Ishikawa (cell line): ENCODE results near the gene WWOX.
A peak's percentile ranks its signal among the peaks of the same experiment; 100 is the strongest.

Experiments used
- CEBPB ChIP-seq: IDR thresholded peaks from 2 replicates; pipeline ENCODE4 v1.6.1; 2012
- CREB1 ChIP-seq: IDR thresholded peaks from 2 replicates; pipeline ENCODE4 v1.6.1; 2012; ENCODE audit warnings: low read depth
- EGR1 ChIP-seq: IDR thresholded peaks from 2 replicates; pipeline ENCODE4 v1.6.1; 2012
- EP300 ChIP-seq: IDR thresholded peaks from 2 replicates; pipeline ENCODE4 v1.6.1; 2012; ENCODE audit warnings: borderline replicate concordance
- FOXM1 ChIP-seq: IDR thresholded peaks from 2 replicates; pipeline ENCODE4 v1.6.1; 2012; ENCODE audit warnings: low read depth, borderline replicate concordance
- NFIC ChIP-seq: IDR thresholded peaks from 2 replicates; pipeline ENCODE4 v1.6.1; 2012
- RAD21 ChIP-seq: IDR thresholded peaks from 2 replicates; pipeline ENCODE4 v1.6.1; 2012; ENCODE audit warnings: low read depth
- TAF1 ChIP-seq: IDR thresholded peaks from 2 replicates; pipeline ENCODE4 v1.6.1; 2012; ENCODE audit warnings: low read depth, mild to moderate bottlenecking
- TCF12 ChIP-seq: IDR thresholded peaks from 2 replicates; pipeline ENCODE4 v1.6.1; 2012; ENCODE audit warnings: low read depth
- TEAD4 ChIP-seq: IDR thresholded peaks from 2 replicates; pipeline ENCODE4 v1.6.1; 2012
- YY1 ChIP-seq: IDR thresholded peaks from 2 replicates; pipeline ENCODE4 v1.6.1; 2012; ENCODE audit warnings: low read depth
- ZBTB7A ChIP-seq: IDR thresholded peaks from 2 replicates; pipeline ENCODE4 v1.6.1; 2012; ENCODE audit warnings: low read depth
- TF ChIP-seq, protein P1 (sequence below): IDR thresholded peaks from 2 replicates; pipeline ENCODE4 v1.6.1; 2012
- TF ChIP-seq, protein P2 (sequence below): IDR thresholded peaks from 2 replicates; pipeline ENCODE4 v1.6.1; 2012; ENCODE audit warnings: low read depth, mild to moderate bottlenecking
- TF ChIP-seq, protein P3 (sequence below): IDR thresholded peaks from 2 replicates; pipeline ENCODE4 v1.6.1; 2012

WWOX gene

DNA sequence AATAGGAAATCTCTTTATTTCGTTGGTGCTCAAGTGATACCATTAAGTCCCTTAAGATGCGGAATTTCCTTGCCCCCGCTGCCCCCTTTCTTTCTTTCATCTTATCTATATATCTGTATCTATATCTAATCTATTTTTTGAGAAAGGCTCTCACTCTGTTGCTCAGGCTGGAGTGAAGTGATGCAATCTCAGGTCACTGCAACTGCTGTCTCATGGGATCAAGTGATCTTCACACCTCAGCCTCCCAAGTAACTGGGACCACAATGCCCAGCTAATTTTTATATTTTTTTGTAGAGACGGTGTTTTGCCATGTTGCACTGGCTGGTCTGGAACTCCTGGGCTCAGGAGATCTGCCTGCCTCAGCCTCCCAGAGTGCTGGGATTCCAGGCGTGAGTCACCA is 693.5 kb downstream of the WWOX start:
- TF ChIP-seq EP300 (no peak), CEBPB (no peak), FOXM1 (no peak), TAF1 (no peak)
- TF ChIP-seq, protein P1, sequence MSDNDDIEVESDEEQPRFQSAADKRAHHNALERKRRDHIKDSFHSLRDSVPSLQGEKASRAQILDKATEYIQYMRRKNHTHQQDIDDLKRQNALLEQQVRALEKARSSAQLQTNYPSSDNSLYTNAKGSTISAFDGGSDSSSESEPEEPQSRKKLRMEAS, result no peak
- TF ChIP-seq, protein P2, sequence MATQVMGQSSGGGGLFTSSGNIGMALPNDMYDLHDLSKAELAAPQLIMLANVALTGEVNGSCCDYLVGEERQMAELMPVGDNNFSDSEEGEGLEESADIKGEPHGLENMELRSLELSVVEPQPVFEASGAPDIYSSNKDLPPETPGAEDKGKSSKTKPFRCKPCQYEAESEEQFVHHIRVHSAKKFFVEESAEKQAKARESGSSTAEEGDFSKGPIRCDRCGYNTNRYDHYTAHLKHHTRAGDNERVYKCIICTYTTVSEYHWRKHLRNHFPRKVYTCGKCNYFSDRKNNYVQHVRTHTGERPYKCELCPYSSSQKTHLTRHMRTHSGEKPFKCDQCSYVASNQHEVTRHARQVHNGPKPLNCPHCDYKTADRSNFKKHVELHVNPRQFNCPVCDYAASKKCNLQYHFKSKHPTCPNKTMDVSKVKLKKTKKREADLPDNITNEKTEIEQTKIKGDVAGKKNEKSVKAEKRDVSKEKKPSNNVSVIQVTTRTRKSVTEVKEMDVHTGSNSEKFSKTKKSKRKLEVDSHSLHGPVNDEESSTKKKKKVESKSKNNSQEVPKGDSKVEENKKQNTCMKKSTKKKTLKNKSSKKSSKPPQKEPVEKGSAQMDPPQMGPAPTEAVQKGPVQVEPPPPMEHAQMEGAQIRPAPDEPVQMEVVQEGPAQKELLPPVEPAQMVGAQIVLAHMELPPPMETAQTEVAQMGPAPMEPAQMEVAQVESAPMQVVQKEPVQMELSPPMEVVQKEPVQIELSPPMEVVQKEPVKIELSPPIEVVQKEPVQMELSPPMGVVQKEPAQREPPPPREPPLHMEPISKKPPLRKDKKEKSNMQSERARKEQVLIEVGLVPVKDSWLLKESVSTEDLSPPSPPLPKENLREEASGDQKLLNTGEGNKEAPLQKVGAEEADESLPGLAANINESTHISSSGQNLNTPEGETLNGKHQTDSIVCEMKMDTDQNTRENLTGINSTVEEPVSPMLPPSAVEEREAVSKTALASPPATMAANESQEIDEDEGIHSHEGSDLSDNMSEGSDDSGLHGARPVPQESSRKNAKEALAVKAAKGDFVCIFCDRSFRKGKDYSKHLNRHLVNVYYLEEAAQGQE, result no peak

DNA sequence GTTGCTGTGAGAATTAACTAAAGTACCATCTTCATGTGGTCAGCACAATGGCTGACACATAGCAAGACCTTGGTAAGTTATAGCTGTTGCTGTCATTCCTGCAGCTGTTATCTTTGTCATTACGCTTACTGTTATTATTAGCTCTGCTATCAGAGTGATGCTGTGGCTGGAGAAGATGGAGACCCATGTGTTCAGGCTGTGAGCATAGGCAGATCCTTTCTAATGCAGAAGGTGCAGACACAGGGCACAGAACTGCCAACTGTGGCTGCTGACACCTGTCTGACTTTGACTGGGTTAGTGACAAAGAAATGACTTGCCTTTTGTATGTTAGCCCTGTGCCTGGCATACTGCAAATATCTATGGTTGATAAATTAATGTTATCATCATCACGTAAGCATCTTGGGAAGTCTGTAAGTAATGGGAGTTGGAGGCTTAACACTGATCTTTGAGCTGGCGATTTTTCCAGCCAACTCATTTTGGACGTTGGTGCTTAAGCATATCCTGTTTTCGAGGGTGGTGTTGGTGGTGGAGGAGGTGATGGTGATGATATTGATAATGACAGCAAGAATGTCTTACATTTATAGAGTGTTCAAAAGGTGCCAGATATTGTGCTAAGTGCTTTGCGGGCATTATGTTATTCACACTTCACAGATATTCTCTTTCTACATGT is 695.3 kb downstream of the WWOX start:
- TF ChIP-seq TAF1 (no peak), RAD21 (no peak)

DNA sequence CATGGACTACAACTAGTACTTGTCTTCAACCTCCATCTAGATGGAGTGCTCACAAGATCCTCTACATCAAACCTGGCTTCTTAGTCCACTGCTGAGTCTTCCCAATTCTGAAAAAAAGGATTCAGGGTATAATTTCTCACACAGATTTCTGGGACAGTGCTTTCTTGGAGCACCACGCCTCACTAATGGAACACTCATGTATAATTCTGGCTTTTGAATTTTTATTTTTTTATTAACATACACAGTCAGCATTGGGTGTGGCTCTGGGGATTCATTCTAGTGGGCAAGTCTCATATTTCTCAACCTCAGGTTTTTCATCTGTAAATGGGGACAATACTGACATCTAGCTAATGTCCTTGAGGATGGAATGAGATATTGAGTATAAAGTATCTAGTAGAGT is 696.0 kb downstream of the WWOX start:
- TF ChIP-seq FOXM1 (no peak), TAF1 (no peak), EGR1 (no peak), CREB1 (no peak), RAD21 (no peak), TCF12 (no peak), ZBTB7A (no peak), TEAD4 (no peak), CEBPB (no peak), YY1 (no peak), NFIC (no peak), EP300 (no peak)
- TF ChIP-seq, protein P1, result no peak
- TF ChIP-seq, protein P3, sequence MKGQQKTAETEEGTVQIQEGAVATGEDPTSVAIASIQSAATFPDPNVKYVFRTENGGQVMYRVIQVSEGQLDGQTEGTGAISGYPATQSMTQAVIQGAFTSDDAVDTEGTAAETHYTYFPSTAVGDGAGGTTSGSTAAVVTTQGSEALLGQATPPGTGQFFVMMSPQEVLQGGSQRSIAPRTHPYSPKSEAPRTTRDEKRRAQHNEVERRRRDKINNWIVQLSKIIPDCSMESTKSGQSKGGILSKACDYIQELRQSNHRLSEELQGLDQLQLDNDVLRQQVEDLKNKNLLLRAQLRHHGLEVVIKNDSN, result no peak
- TF ChIP-seq, protein P2, result no peak

DNA sequence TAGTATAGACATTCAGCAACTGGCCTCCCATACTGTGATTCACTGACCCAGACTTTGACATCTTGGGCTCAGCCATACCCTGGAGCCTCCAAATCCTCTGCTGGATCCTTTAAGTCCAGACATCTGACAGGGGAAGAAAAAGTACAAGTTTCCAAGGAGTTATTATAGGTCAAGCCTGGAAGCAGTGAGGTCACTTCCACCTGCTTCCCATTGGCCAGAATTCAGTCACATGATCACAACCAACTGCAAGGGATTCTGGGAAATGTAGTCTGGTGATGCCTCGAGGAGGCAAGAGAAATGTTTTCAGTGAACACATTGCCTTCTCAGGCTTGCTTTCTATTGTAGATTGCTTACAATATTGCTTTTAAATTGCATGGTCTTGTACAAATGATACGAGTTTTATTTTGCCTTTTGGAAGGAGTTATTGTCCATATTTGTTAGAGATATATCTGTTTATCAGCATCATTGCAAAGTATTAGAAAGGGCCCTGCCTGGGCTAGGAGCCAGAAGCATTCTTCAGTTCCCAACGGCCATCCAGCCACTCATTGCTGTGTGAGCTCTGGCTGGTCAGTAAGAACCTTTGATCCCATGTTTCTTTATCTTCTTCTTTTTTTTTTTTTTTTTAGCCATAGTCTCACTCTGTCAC is 696.9 kb downstream of the WWOX start:
- TF ChIP-seq, protein P3, result peak; percentile 87
- TF ChIP-seq EP300, result no peak

DNA sequence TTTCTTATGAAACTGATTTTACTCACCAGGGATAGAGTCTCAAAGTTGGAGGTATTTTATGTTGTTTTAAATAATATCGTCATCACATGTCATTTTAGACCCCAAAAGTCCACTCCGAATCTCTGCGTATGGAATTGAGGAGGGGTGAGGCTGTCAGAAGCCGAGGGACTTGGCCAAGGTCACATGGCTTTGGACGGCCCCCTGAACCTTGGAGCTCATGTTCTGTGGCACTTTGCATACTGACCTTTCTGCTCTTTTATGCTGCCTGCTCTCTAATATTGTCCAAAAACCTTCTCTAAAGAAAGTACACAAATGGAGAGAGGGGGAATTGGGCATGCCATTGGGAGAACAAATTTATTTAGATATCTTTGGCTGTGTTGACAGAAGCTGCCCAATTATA is 700.0 kb downstream of the WWOX start:
- no peak for TF ChIP-seq TEAD4
- no peak for TF ChIP-seq TAF1
- no peak for TF ChIP-seq CEBPB
- no peak for TF ChIP-seq FOXM1
- TF ChIP-seq, protein P3, result no peak
- TF ChIP-seq YY1, result no peak
- TF ChIP-seq EGR1, result no peak
- TF ChIP-seq, protein P2, result no peak
- TF ChIP-seq, protein P1, result no peak
- TF ChIP-seq RAD21, result no peak
- TF ChIP-seq TCF12, result no peak
- TF ChIP-seq NFIC, result no peak
- TF ChIP-seq CREB1, result no peak
- no peak for TF ChIP-seq ZBTB7A
- TF ChIP-seq EP300, result no peak
